Activated T-cell treated with anti-CD3 and anti-CD28 coated beads for 4 hours (primary cell): Measurements from ENCODE around the gene TAF15.
A peak's percentile ranks its signal among the peaks of the same experiment; 100 is the strongest.

Experiments used
- DNase-seq: peaks from one replicate; pipeline ENCODE4 v3.0.0-alpha.2; 2020

Gene TAF15

DNA sequence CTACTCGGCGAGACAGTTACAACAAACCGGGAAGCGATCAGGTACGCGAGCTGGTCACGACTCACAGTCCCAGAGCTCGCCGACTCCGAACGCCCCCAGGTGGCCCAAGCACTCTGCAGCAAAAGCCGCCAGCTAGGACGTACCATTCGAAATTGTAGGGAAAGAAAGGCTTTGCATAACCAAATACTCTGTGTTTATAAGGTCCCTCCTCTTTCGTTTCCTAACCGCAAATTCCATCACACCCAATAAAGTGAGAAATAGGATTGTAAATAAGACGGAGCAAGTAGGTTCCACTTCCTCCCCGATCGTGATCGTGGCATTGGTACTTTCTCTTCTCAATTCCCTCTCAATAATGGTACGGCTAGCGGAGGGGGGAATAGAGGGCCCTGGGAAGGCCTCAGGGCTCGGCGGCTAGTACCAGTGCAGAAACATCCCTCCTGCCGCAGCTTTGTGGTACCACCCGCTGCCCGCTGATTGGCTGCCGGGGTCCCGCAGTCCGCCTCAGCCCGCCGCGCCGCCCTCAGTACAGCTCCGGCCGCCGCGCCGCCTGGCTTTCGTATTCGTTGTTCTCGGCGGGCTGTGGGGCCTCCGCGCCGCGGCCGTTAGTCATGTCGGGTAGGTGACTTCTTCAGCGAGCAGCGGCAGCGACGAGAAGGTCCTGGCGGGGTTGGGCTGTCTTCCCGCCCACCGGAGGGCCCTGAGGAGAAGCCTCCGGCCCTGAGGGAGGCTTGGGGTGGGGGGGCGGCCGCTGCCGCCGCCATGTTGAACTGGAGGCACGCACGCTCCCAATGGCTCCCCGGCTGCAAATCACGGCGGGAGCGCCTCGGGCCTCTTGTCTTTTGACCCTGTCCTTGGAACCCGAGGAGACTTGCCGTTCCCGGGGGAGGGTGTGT is at the start of gene TAF15:
TSS of gene TAF15 (plus strand) at position 523 of the 893 bp plus-strand sequence. CDS start at position 609, 86 bp downstream.
- peak; percentile 88 for DNase-seq

- DNase-seq, result no peak
These were observed 48.7 kb upstream of the TAF15 start, which contains the start of gene C17orf50 for GRCh38 chr17:35760587-35760986. Gene C17orf50 (plus strand): TSS chr17:35760887. CDS start chr17:35760942, 55 bp downstream.

GRCh38 chr17:35761601-35762000 is 47.7 kb upstream of the TAF15 start:
- DNase-seq, result no peak

DNA sequence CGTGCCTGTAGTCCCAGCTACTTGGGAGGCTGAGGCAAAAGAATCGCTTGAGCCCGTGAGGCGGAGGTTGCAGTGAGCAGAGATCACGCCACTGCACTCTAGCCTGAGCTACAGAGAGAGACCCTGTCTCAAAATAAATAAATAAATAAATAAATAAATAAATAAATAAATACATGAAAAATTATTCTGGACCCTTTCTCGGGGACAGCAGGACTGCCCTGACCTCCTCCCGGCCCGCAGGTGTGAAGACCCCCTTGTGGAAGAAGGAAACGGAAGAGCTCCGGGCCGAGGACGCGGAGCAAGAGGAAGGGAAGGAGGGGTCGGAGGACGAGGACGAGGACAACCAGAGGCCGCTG is 45.5 kb upstream of the TAF15 start:
- DNase-seq, result no peak

GRCh38 chr17:35764123-35764991 is 44.9 kb upstream of the TAF15 start:
- peak; percentile 74 for DNase-seq

DNA sequence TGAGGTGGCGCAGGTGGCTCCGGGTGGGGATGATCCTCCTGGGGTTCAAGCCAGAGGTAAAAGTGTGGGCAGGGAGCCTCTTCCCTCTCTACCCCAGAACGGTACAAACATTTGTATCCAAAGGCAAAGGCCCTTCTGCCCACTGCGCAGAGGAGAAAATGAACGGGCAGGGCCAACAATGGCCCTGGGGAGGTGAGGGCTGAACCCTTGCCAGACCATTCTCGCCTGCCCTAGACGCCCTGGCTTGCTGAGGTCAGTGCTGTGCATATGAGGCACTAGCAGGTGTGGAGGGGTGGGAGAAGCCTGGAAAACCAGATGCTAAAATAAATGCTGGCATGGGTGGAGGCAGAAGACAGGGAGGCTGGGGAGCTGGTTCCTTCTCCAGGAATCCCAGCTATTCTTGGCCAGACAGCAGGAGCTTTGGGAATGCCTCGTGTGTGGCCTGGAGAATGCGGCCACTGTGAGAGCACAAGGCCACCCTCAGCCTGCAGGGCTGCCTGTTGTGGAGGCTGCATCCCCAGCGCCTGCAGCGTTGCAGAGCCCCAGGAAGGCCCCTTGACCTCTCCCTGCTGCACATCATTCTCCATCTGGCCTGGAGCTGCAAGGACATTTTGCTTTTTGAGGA is 44.1 kb upstream of the TAF15 start:
- DNase-seq, result no peak

GRCh38 chr17:35765756-35766488 is 43.4 kb upstream of the TAF15 start:
- no peak for DNase-seq

- no peak for DNase-seq
These were observed 42.8 kb upstream of the TAF15 start for GRCh38 chr17:35766489-35766877.

DNA sequence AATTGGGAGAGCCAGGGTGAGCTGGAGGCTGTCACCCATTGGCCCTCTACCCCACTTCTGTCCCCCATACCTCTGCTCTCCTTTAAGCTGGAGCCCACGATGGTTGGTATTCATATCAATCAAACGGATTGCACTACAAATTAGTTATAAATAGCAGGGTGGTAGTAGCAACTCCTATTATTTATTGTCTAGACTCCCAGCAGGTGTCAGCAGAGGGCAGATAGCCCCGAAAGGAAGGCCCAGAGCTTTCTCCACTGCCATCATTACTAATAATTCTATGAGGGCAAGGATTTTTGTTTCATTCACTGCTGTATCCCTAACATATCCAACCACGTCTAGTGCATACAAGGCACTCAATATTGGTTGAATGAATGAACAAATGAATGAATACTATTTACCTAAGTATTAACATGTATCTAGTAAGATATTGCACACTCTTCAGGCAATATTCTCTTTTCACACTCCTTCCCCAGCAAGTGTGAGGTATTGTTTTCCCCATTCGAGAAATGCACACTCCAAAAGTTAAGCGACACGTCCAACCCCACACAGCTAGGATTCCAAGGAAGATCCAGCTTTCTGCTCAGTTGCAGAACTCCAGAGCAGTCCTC is 42.3 kb upstream of the TAF15 start:
- DNase-seq, result peak; percentile 19

- DNase-seq, result no peak
These were observed 40.5 kb upstream of the TAF15 start for GRCh38 chr17:35768797-35769196.

DNA sequence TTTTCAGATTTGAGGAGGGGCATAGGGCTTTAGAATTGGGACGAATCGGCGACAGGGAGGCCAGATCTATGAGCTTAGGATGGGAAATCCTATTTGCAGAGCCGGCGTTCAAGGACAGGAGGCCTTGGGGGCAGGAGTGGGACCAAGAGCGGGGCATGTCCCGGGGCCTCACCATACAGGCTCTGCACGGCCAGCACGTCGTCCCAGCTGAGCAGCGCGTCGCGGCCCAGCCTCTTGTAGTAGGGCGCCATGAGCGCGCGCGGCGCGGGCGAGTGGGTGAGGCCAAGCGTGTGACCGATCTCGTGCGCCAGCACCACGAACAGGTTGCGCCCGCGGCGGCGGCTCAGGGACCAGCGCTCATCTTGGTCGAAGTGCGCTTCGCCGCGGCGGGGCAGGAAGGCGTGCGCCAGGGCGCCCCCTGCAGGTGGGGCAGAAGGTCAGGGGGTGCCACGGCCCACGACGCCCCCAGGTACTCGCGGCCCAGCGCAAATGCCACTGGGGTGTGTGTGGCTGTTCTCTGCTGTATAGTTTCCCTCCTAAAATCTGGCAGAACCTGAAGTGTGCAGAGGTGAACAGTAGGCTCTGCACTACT is 39.3 kb upstream of the TAF15 start:
- DNase-seq, result no peak

DNA sequence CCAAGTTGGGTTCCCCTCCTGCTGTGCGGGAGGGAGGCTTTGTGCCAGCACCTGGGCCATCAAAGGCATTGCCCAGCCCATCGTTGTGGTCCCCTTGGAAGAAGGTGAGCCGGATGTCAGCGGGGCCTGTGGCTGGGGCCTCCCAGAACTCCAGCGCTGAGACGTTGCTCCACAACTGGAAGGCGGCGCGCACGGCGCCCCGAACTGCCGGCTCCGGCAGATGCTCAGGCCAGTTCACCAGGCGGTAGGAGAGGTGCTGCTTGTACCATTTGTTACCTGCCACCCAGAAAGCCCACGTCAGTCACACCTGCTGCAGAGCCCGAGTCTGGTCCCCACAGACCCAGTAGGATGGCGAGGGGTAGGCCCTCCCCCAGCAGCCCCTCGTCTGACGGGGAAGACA is 36.2 kb upstream of the TAF15 start:
- no peak for DNase-seq

GRCh38 chr17:35773679-35774425 is 35.4 kb upstream of the TAF15 start:
- DNase-seq, result no peak

DNA sequence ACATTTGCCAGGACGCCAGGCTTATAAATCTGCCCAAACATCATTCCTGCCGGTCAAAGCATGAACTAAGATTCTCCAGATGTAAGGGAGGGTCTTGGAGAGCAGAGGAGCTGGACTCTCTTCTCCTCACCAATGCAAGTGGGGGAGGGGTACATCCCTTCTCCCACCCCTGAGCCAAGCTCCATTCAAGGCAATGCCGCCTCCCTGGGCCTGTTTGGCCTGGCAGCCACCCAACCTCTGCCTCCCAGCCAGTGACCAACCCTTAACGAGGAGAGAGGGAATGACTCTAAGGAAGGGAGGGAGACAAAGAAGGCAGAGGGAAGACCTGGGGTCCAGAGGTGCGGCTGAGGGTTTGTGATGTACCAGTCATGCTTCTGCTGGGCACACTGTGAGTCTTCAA is 34.8 kb upstream of the TAF15 start:
- DNase-seq, result no peak

GRCh38 chr17:35775039-35775438 is 34.2 kb upstream of the TAF15 start:
- no peak for DNase-seq

- no peak for DNase-seq
These were observed 33.7 kb upstream of the TAF15 start for GRCh38 chr17:35775583-35775982.

- DNase-seq, result no peak
These were observed 30.6 kb upstream of the TAF15 start for GRCh38 chr17:35778641-35779196.

GRCh38 chr17:35780950-35781349 is 28.3 kb upstream of the TAF15 start:
- no peak for DNase-seq

DNA sequence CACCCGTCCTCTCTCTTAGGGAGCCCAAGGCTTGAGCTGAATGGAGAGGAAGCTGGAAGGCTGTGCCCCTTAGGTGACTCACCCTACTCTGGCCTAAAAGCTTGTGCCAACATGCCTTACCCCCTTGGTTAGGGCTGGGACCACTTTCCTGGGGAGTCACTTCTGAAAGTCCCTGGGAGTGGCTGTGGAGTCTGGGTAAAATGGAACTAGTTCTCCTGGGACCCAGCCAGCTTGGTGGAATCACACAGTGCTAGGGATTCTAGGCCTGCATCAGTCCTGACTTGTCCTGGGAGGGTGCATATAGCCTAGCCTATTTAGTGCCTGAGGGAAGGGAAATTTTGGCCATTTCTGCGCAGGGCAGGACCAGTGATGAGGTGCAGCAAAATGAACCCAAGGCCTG is 24.4 kb upstream of the TAF15 start:
- DNase-seq, result no peak

- DNase-seq, result no peak
These were observed 22.3 kb upstream of the TAF15 start for GRCh38 chr17:35786941-35787432.
